Measurements from ENCODE around the gene P2RY14. TPM values are rescaled to one million over a fixed set of nuclear protein-coding genes. Genes with fewer than 3 reads are reported as not detected.

Gene P2RY14
- total RNA-seq, 6 experiments from 2014 or later: not detected

- Mint-ChIP-seq H3K27me3 (ENCODE audit: insufficient read depth) (peaks cover 4% of the 10 kb centered on the region), H3K4me1 (ENCODE audit: low read depth) (peaks cover 9% of the 10 kb centered on the region; the same call in 1 of the 2 replicates), H3K4me3 (no peak overlapping the region), H3K36me3 (ENCODE audit: low read depth) (no peaks in the 10 kb centered on the region), H3K27ac (no peak overlapping the region), H3K9me3 (no peaks in the 10 kb centered on the region)
- no peak for TF ChIP-seq CTCF (IDR thresholded peaks at IDR 0.05)
- no peak for DNase-seq
Measured at GRCh38 chr3:151293127-151293526, 14.8 kb upstream of the P2RY14 start.

DNA sequence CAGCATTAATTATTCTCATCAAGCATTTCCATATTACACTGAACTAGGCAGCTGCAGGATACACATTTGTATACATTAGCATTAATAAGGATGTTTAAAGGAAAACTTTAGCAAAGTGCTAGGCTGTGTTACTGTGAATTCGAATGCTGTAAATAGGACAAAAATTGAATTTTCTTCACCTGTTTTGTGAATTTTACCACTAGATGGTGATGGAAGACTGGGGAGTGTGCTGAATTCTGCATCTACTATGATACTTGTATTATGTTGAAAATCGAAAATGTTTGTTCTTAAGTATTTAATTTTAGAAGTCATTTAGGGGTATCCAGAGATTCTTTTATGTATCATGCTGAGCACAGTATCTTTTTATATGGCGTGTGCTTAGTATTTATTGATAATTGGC, 12.3 kb upstream of the P2RY14 start:
- peaks cover 6% of the 10 kb centered on the region; the same call in 1 of the 2 replicates for H3K27me3 Mint-ChIP-seq (ENCODE audit: insufficient read depth)
- H3K4me3 Mint-ChIP-seq: no peak overlapping the region
- H3K4me1 Mint-ChIP-seq (ENCODE audit: low read depth): peaks cover 9% of the 10 kb centered on the region; the same call in 1 of the 2 replicates
- no peaks in the 10 kb centered on the region for H3K36me3 Mint-ChIP-seq (ENCODE audit: low read depth)
- no peaks in the 10 kb centered on the region for H3K9me3 Mint-ChIP-seq
- TF ChIP-seq CTCF (IDR thresholded peaks at IDR 0.05): peak; percentile 83
- DNase-seq: peak; percentile 36
- H3K27ac Mint-ChIP-seq: no peak overlapping the region

DNA sequence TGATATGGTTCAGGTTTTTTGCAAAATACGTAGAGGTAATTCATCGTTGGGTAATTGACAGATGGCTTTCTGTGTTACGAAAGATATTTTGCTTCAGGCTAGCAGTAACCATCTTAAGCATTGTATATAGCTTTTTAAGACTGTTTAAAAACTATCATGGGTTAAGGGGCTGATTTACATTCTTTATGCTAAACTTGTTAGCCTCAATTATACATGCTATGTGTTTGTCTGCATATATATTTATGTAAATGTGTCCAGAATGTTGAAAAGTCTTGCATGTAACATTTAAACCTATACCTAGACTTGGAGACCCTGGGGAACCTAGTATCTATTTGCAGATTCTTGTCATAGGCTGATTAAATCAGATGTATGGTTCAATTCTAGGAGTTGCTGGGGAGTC, 11.1 kb upstream of the P2RY14 start:
- Mint-ChIP-seq H3K27me3 (ENCODE audit: insufficient read depth) (peaks cover 7% of the 10 kb centered on the region; the same call in 1 of the 2 replicates), H3K36me3 (ENCODE audit: low read depth) (no peaks in the 10 kb centered on the region), H3K27ac (no peak overlapping the region), H3K4me1 (ENCODE audit: low read depth) (peaks cover 9% of the 10 kb centered on the region; the same call in 1 of the 2 replicates), H3K4me3 (no peak overlapping the region), H3K9me3 (no peaks in the 10 kb centered on the region)
- TF ChIP-seq CTCF (IDR thresholded peaks at IDR 0.05): no peak
- no peak for DNase-seq

DNA sequence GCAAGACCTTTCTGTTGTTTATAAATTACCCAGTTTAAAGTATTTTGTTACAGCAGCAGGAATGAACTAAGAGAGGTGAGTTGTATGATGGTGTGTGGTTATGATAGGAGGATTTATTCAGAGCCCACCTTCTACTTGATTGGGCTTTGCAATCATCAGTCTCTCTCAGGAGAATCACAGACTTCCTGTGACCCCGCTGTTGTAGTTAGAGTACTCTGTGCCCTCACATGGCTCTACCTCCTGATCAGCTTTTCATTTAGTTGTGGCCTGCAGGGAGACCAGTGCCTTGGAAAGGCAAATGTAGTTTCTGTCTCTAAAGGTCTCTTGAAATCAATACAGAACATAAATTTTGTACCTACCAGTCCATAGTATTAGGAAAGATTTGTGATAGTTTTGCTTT, 7.6 kb upstream of the P2RY14 start:
- no peaks in the 10 kb centered on the region for H3K9me3 Mint-ChIP-seq
- H3K36me3 Mint-ChIP-seq (ENCODE audit: low read depth): no peaks in the 10 kb centered on the region
- no peak overlapping the region for H3K27ac Mint-ChIP-seq
- H3K4me3 Mint-ChIP-seq: no peak overlapping the region
- no peak for DNase-seq
- TF ChIP-seq CTCF (IDR thresholded peaks at IDR 0.05): no peak
- H3K4me1 Mint-ChIP-seq (ENCODE audit: low read depth): peaks cover 28% of the 10 kb centered on the region
- peaks cover 8% of the 10 kb centered on the region; the same call in 1 of the 2 replicates for H3K27me3 Mint-ChIP-seq (ENCODE audit: insufficient read depth)

DNA sequence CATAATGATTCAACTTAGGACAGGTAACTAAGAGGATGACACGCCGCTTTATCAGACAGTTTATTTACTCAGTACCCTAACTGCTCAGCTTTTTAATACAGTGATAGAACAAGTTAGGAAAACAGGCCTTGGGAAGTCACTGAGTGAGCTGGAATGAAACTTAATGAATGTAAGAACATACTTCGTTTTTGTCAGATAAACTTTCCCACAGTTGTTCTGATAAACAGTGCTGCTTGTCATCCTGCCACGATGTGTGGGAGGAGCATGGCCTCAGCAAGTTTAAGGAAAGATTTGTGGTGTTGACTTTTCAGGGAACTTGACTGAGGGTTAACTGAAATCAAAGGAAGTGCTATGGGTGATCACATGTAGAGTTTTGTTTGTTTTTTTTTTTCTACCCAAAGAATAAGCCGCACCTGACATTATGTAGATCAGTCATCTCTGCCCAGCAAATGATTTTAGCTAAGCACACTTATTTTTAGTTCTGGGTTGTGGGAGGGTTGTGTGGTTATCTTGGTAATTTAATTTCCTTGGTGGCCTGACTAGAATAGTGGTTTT, 5.6 kb upstream of the P2RY14 start:
- Mint-ChIP-seq H3K27ac (no peak overlapping the region), H3K27me3 (ENCODE audit: insufficient read depth) (peaks cover 8% of the 10 kb centered on the region; the same call in 1 of the 2 replicates), H3K4me3 (no peak overlapping the region), H3K9me3 (no peaks in the 10 kb centered on the region), H3K4me1 (ENCODE audit: low read depth) (peaks cover 24% of the 10 kb centered on the region), H3K36me3 (ENCODE audit: low read depth) (no peaks in the 10 kb centered on the region)
- no peak for DNase-seq
- TF ChIP-seq CTCF (IDR thresholded peaks at IDR 0.05): no peak

Measured in HFFc6 (cell line).